ENCODE results near the gene PAX5. TPM values are rescaled to one million over a fixed set of nuclear protein-coding genes. Genes with fewer than 3 reads are reported as not detected.
A peak's percentile ranks its signal among the peaks of the same experiment; 100 is the strongest.

The PAX5 gene
- total RNA-seq, 4 donors from 2014 or later, result under 0.01 to 0.29 TPM; not detected in 2

DNA sequence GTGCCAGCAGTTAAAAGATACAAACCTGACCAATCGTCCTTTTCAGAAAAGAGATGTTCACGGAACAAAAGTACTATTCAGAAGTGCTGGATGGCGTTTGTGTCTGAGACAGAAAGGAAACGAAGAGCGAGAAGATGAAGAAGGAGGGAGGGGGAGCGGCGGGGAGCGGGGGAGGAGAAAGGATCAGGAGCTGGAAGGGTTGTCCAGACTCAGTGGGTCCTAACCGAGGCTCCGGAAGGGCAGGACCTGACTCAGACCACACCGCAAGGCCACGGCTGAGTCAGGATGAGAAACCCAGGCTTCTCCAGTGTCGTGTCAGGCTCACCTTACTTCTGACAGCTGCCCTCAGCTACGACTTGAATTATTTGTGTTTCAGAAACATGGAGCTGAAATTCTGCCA is 46.2 kb downstream of the PAX5 start:
- no peak for DNase-seq
- peaks cover 0 to 100% (median 15%) of the 10 kb centered on the region in 4 donors for H3K27me3 ChIP-seq
- intact Hi-C loops (cut with DNase I), result no loop called here
- WGBS, 2 donors, result 9 to 18% methylated on average over 12 to 14 of the region's 14 CpGs
- H3K36me3 ChIP-seq, result no peaks in the 10 kb centered on the region
- TF ChIP-seq, protein P1, sequence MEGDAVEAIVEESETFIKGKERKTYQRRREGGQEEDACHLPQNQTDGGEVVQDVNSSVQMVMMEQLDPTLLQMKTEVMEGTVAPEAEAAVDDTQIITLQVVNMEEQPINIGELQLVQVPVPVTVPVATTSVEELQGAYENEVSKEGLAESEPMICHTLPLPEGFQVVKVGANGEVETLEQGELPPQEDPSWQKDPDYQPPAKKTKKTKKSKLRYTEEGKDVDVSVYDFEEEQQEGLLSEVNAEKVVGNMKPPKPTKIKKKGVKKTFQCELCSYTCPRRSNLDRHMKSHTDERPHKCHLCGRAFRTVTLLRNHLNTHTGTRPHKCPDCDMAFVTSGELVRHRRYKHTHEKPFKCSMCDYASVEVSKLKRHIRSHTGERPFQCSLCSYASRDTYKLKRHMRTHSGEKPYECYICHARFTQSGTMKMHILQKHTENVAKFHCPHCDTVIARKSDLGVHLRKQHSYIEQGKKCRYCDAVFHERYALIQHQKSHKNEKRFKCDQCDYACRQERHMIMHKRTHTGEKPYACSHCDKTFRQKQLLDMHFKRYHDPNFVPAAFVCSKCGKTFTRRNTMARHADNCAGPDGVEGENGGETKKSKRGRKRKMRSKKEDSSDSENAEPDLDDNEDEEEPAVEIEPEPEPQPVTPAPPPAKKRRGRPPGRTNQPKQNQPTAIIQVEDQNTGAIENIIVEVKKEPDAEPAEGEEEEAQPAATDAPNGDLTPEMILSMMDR (IDR thresholded peaks at IDR 0.05), result no peak
- no peak for TF ChIP-seq POLR2A (IDR thresholded peaks at IDR 0.05)
- H3K9me3 ChIP-seq, result peaks cover 0 to 15% (median 14%) of the 10 kb centered on the region in 3 donors
- H3K4me3 ChIP-seq, result no peak overlapping the region
- no peak overlapping the region for H3K27ac ChIP-seq
- peaks cover 3 to 23% (median 7%) of the 10 kb centered on the region in 3 donors for H3K4me1 ChIP-seq

DNA sequence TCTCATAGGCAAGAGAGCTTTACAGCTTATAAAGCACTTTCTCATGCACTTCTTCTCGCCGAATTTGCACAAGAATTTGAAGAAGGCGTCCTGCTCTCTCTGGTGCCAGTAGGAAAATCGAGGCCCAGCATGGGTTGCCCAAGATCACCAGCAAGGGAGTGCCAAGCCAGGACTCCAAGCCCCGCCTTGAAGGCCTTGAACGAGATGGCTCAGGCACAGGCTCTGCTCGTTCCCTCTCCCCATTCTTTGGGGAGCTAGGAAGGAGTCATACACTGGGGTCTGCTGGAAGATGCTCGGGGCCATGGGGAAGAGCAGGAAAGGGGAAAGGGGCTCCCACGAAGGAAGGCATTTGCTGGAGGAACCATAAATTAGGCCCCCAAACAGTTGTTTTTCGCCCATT is 46.7 kb downstream of the PAX5 start:
- Histone ChIP-seq H3K27ac (no peak overlapping the region), H3K4me1 (peaks cover 3 to 23% (median 7%) of the 10 kb centered on the region in 3 donors), H3K9me3 (peaks cover 0 to 15% (median 14%) of the 10 kb centered on the region in 3 donors), H3K27me3 (peaks cover 0 to 100% (median 15%) of the 10 kb centered on the region in 4 donors), H3K4me3 (no peak overlapping the region), H3K36me3 (no peaks in the 10 kb centered on the region)
- intact Hi-C loops (cut with DNase I), result no loop called here
- WGBS, 2 donors, result 37 to 42% methylated on average over 8 to 9 of the region's 10 CpGs
- TF ChIP-seq POLR2A (IDR thresholded peaks at IDR 0.05), result no peak
- TF ChIP-seq, protein P1 (IDR thresholded peaks at IDR 0.05), result no peak
- DNase-seq, result no peak

GRCh38 chr9:36986468-36987408 is 47.3 kb downstream of the PAX5 start:
- Histone ChIP-seq H3K9me3 (peaks cover 0 to 15% (median 14%) of the 10 kb centered on the region in 3 donors), H3K27ac (no peak overlapping the region), H3K4me3 (peak overlapping the region in 2 of 4 donors; percentile 29 to 50), H3K4me1 (peaks cover 3 to 23% (median 7%) of the 10 kb centered on the region in 3 donors), H3K27me3 (peaks cover 0 to 100% (median 15%) of the 10 kb centered on the region in 4 donors), H3K36me3 (no peaks in the 10 kb centered on the region)
- TF ChIP-seq, protein P1 (IDR thresholded peaks at IDR 0.05), result no peak
- TF ChIP-seq POLR2A (IDR thresholded peaks at IDR 0.05), result no peak
- intact Hi-C loops (cut with DNase I), result no loop called here
- DNase-seq, result no peak
- 11 to 30% methylated on average over 15 to 28 of the region's 65 CpGs for WGBS, 2 donors

DNA sequence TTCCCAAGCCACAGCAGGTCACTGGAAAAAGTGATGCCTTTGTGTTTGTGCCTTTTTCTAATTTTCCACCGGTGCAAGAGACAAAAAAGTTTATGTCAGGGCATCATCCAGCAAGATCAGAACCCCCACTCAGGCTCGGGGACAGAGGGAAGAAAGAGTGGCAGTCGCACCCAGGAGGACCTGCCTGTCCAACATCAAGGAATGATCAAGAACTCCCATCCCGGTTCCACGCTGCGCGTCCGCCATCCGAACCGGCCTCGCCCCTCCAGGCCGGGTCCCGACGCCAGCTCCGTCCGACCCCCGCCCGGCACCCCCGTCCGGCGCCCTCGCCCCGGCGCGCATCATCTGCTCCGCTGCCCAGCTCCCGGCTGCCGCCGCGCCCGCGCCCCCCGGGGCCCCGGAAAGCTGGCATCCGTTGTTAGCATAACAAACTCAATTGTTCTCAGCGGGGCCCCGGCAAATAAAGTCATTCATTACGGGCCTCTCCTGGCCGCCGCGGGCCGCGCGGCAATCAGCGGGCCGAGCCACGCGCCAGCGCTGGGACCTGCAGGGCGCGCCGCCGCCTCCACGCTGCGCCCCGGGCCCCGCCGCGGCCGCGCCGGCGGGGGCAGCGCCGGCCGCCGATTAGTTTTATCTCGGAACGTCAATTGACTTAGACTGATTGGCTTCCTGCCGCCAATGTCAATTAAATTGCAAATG is 48.1 kb downstream of the PAX5 start:
- Histone ChIP-seq H3K27me3 (peaks cover 0 to 99% (median 15%) of the 10 kb centered on the region in 4 donors), H3K4me1 (peaks cover 3 to 23% (median 7%) of the 10 kb centered on the region in 3 donors), H3K27ac (no peak overlapping the region), H3K36me3 (no peaks in the 10 kb centered on the region), H3K9me3 (peaks cover 0 to 8% (median 7%) of the 10 kb centered on the region in 3 donors), H3K4me3 (peak overlapping the region in 2 of 4 donors; percentile 29 to 50)
- intact Hi-C loops (cut with DNase I), result no loop called here
- DNase-seq, result no peak
- TF ChIP-seq POLR2A (IDR thresholded peaks at IDR 0.05), result no peak
- TF ChIP-seq, protein P1 (IDR thresholded peaks at IDR 0.05), result no peak
- 1% methylated on average over 14 of the region's 70 CpGs; no CpG with 5 or more reads in 1 of the 2 donors for WGBS, 2 donors

Measured in esophagus squamous epithelium (tissue), 5 donors.